Gastrocnemius medialis (tissue), 4 donors: Measurements from ENCODE around the gene IFI16. TPM values are rescaled to one million over a fixed set of nuclear protein-coding genes. Genes with fewer than 3 reads are reported as not detected.
"Not testable (repeated sequence)": the region's sequence is repeated elsewhere in the genome, so short reads cannot be mapped to it uniquely, and the experiment has no call there.

Experiments
- ATAC-seq, 2 donors: fragments of 150-250 bp; one replicate each; pipeline ENCODE4 v1.9.1; 2016
- DNase-seq, 2 donors: peaks; one replicate each; pipeline ENCODE4 v3.0.0-alpha.2; 2019
- H3K27ac ChIP-seq, 4 donors: fragments of 200-600 bp; sonication (generic); 1 replicate in 1 of 4; 2 replicates in 3 of 4; pipeline ENCODE4 v1.5.1; 2016 to 2018; ENCODE audit warnings: mild to moderate bottlenecking in 2 of 4, moderate library complexity in 1 of 4
- H3K27me3 ChIP-seq, 3 donors: fragments of 200-600 bp; sonication (generic) in 2 of 3; 1 replicate in 1 of 3; 2 replicates in 2 of 3; pipeline versions ENCODE4 v1.5.1 to v1.6.0; 2016 to 2019; ENCODE audit warnings: mild to moderate bottlenecking in 1 of 3, moderate library complexity in 1 of 3
- H3K36me3 ChIP-seq, 2 donors: fragments of 200-600 bp; sonication (generic) in 1 of 2; one replicate each; pipeline ENCODE4 v1.5.1; 2017 to 2018
- H3K4me1 ChIP-seq, 2 donors: fragments of 200-600 bp; sonication (generic) in 1 of 2; one replicate each; pipeline ENCODE4 v1.5.1; 2016 to 2017; ENCODE audit warnings: mild to moderate bottlenecking in 2 of 2
- H3K4me3 ChIP-seq, 4 donors: fragments of 200-600 bp; sonication (generic) in 3 of 4; 1 replicate in 1 of 4; 2 replicates in 3 of 4; pipeline ENCODE4 v1.5.1; 2016 to 2019; ENCODE audit warnings: mild to moderate bottlenecking in 2 of 4
- H3K9me3 ChIP-seq, 3 donors: fragments of 200-600 bp; sonication (generic) in 2 of 3; 1 replicate in 1 of 3; 2 replicates in 2 of 3; pipeline ENCODE4 v1.5.1; 2016 to 2019
- POLR2A ChIP-seq, 2 donors: fragments of 450-650 bp; IDR thresholded peaks; one replicate each; pipeline ENCODE4 v1.6.1; 2017; ENCODE audit warnings: antibody characterized with exemption in 2 of 2, mild to moderate bottlenecking in 2 of 2, moderate library complexity in 2 of 2
- in situ Hi-C, 4 donors: fragments of 200-750 bp; cut with MboI; loops; one replicate each; pipeline versions ENCODE4 v1.15.0 to v1.8.0; 2017; ENCODE audit warnings: low sequenced_read_pairs in 4 of 4
- intact Hi-C: fragments of 100-400 bp; cut with DNase I; formaldehyde crosslinking; loops from one replicate; pipeline ENCODE4 v1.15.1; 2023; ENCODE audit warnings: low total_unique reads
- total RNA-seq, 4 donors: library from RNA; depleted of rRNA; stranded (reverse); fragments of >200 nt; gene quantifications; one replicate each; pipeline versions ENCODE4 v1.1.0 to v1.2.3, GENCODE V29; 2016
- TF ChIP-seq, protein P1 (sequence below), 5 experiments: fragments of 450-650 bp in 3 of 5; fragments of 200-600 bp in 2 of 5; sonication (generic) in 2 of 5; IDR thresholded peaks in 4 of 5; conservative IDR thresholded peaks in 1 of 5; 1 replicate in 4 of 5; 2 replicates in 1 of 5; pipeline ENCODE4 v1.5.1; 2016 to 2019; ENCODE audit warnings: antibody characterized with exemption in 5 of 5, mild to moderate bottlenecking in 3 of 5, moderate library complexity in 3 of 5

Gene IFI16
- total RNA-seq, 4 donors from 2014 or later, result 13.5 to 18.5 (median 14.2) TPM

DNA sequence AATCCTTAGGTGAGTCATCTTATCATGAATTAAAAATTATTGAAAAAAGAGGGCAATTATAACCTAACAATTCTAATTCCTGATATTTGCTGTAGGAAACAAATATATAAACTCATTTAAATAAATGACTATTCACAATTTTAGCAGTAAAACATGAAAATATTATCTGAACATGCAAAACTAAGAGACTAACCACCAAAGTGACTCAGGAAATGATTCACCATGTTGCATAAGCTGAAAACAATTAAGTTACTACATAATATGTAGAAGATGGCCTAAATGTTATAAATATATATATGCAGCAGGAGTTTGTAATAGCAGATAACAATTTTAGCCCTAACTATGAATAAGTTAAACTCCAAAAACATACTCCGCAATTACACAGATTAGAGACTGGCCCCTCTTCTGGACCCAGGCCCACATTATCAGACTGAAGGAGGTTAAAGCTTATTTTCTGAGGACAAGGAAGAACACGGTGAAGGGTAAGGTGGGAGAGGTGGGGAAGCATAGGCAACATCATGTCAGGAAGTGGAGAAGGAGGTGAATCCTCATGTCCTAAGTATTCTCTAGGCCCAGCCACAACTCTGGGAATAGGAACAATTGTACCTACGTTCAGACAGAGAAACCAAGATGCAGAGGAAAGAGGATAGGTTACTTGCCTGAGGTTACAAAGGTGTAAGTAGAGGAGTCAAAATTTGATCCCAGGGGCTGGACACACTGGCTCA, 82.5 kb downstream of the IFI16 start:
- no peaks in the 10 kb centered on the region for H3K36me3 ChIP-seq
- TF ChIP-seq POLR2A (IDR thresholded peaks at IDR 0.05), result no peak
- TF ChIP-seq, protein P1, sequence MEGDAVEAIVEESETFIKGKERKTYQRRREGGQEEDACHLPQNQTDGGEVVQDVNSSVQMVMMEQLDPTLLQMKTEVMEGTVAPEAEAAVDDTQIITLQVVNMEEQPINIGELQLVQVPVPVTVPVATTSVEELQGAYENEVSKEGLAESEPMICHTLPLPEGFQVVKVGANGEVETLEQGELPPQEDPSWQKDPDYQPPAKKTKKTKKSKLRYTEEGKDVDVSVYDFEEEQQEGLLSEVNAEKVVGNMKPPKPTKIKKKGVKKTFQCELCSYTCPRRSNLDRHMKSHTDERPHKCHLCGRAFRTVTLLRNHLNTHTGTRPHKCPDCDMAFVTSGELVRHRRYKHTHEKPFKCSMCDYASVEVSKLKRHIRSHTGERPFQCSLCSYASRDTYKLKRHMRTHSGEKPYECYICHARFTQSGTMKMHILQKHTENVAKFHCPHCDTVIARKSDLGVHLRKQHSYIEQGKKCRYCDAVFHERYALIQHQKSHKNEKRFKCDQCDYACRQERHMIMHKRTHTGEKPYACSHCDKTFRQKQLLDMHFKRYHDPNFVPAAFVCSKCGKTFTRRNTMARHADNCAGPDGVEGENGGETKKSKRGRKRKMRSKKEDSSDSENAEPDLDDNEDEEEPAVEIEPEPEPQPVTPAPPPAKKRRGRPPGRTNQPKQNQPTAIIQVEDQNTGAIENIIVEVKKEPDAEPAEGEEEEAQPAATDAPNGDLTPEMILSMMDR (IDR thresholded peaks at IDR 0.05 in 4 of 5, conservative IDR thresholded peaks at IDR 0.05 in 1 of 5), result no peak
- no peak overlapping the region for H3K4me3 ChIP-seq
- intact Hi-C loops (no loop called here), in situ Hi-C loops (no loop called here)
- ATAC-seq (no peak), DNase-seq (no peak)
- H3K27me3 ChIP-seq, result no peaks in the 10 kb centered on the region
- no peak overlapping the region for H3K27ac ChIP-seq
- no peaks in the 10 kb centered on the region for H3K4me1 ChIP-seq
- H3K9me3 ChIP-seq, result no peaks in the 10 kb centered on the region

- no peaks in the 10 kb centered on the region for H3K27me3 ChIP-seq
- H3K36me3 ChIP-seq, result no peaks in the 10 kb centered on the region
- H3K27ac ChIP-seq, result no peak overlapping the region
- TF ChIP-seq, protein P1 (IDR thresholded peaks at IDR 0.05 in 4 of 5, conservative IDR thresholded peaks at IDR 0.05 in 1 of 5), result no peak
- no peak for TF ChIP-seq POLR2A (IDR thresholded peaks at IDR 0.05)
- no peaks in the 10 kb centered on the region for H3K9me3 ChIP-seq
- intact Hi-C loops, result no loop called here
- ATAC-seq (no peak), DNase-seq (no peak)
- no peak overlapping the region for H3K4me3 ChIP-seq
- in situ Hi-C loops, result no loop called here
- H3K4me1 ChIP-seq, result no peaks in the 10 kb centered on the region
Observed at GRCh38 chr1:159098596-159098995, 88.9 kb downstream of the IFI16 start.

DNA sequence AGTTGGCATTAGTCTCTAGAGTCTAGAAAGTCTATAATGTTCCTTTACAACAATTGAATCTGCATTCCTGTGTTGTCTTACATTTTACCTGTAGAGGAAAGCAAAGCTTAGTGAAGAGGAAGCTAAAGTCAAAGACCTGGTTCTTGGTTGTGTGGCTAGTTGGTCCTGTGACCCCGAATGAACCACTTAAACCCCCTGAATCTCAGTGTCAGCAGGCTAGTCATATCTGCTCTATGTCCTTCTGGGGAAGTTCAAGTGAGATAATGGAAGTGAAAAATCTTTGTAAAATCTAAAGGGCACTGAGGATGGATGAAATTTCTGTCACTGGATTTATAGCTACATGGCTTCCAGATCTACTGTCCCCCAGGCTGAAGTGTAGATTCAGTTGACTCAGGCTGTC, 90.9 kb downstream of the IFI16 start:
- ATAC-seq (no peak), DNase-seq (no peak)
- Histone ChIP-seq H3K4me3 (no peak overlapping the region), H3K4me1 (no peaks in the 10 kb centered on the region), H3K36me3 (no peaks in the 10 kb centered on the region), H3K27me3 (no peaks in the 10 kb centered on the region), H3K9me3 (no peaks in the 10 kb centered on the region), H3K27ac (no peak overlapping the region)
- intact Hi-C loops, result no loop called here
- TF ChIP-seq, protein P1 (IDR thresholded peaks at IDR 0.05 in 4 of 5, conservative IDR thresholded peaks at IDR 0.05 in 1 of 5), result no peak
- no peak for TF ChIP-seq POLR2A (IDR thresholded peaks at IDR 0.05)
- in situ Hi-C loops, result no loop called here

DNA sequence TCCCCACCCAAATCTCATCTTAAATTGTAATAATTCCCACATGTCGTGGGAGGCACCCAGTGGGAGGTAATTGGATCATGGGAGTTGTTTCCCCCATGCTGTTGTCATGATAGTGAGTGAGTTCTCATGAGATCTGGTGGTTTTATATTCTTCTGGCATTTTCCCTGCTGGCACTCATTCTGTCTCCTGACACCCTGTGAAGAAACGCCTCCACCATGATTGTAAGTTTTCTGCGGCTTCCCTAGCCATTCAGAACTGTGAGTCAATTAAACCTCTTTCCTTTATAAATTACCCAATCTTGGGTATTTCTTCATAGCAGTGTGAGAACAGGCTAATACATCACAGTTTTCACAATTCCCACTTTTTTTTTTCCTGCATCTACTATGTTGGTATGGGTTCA, 93.3 kb downstream of the IFI16 start:
- in situ Hi-C loops, intact Hi-C loops, ATAC-seq: not testable (repeated sequence)

More for the DNA sequence above, 93.3 kb downstream of the IFI16 start:
- H3K9me3 ChIP-seq, H3K27ac ChIP-seq, H3K4me3 ChIP-seq, DNase-seq, H3K27me3 ChIP-seq, H3K4me1 ChIP-seq, H3K36me3 ChIP-seq: not testable (repeated sequence)

Other genes starting within 250 kb of the IFI16 start
- not detected for gene OR6N1, start 237.7 kb upstream of the IFI16 start, total RNA-seq
- gene OR6N2, start 228.7 kb upstream of the IFI16 start, total RNA-seq, result not detected
- gene MNDA, start 178.6 kb upstream of the IFI16 start, total RNA-seq, result 1 to 10 TPM; 1.0 to 2.7 (median 2.4) TPM
- gene PYHIN1, start 78.4 kb upstream of the IFI16 start, total RNA-seq, result under 1 TPM in 1 of 4 donors, not detected in 3; 0.16 TPM
- not detected for gene AIM2, start 66.9 kb downstream of the IFI16 start, total RNA-seq
- gene CADM3, start 161.7 kb downstream of the IFI16 start, total RNA-seq, result 1 to 10 TPM in 2 of 4 donors, under 1 TPM in 1, not detected in 1; 0.76 to 1.2 (median 1.0) TPM
- 10 to 100 TPM; 10.1 to 34.8 (median 21.8) TPM for gene ACKR1, start 195.0 kb downstream of the IFI16 start, total RNA-seq